ENCODE results near the gene BPGM. TPM values are rescaled to one million over a fixed set of nuclear protein-coding genes. Genes with fewer than 3 reads are reported as not detected.
A peak's percentile ranks its signal among the peaks of the same experiment; 100 is the strongest.

The BPGM gene
- total and polyA plus RNA-seq, 9 of the 15 experiments (the other 6 are each of a cell fraction or from before 2014, with no cell fraction given), result 14.1 to 46.1 (median 21.2) TPM

GRCh38 chr7:134639683-134640279 lies 6.9 kb upstream of the BPGM start (continued):
- TF ChIP-seq SMC3 (conservative IDR thresholded peaks at IDR 0.05; ENCODE audit: insufficient read depth, low read depth, low read length) (no peak), ETV6 (IDR thresholded peaks at IDR 0.05; ENCODE audit: borderline replicate concordance in 1 of 2, low read depth in 2 of 2, low read length in 1 of 2) (no peak), ETV6 (CRISPR knock-in tag; IDR thresholded peaks at IDR 0.05; ENCODE audit: borderline replicate concordance) (no peak), SPI1 (IDR thresholded peaks at IDR 0.05; ENCODE audit: borderline replicate concordance, low read depth, low read length) (no peak), HCFC1 (IDR thresholded peaks at IDR 0.05; ENCODE audit: low read depth, low read length) (no peak), HNRNPL (IDR thresholded peaks at IDR 0.05; ENCODE audit: low read depth, low read length) (no peak), POLR2A (conservative IDR thresholded peaks at IDR 0.05) (no peak), ZNF280B (CRISPR knock-in tag; IDR thresholded peaks at IDR 0.05) (no peak), DACH1 (IDR thresholded peaks at IDR 0.05; ENCODE audit: partially characterized antibody) (peak; percentile 91), ZNF253 (CRISPR knock-in tag; conservative IDR thresholded peaks at IDR 0.05) (no peak), ZNF780A (CRISPR knock-in tag; IDR thresholded peaks at IDR 0.05) (no peak), ZZZ3 (IDR thresholded peaks at IDR 0.05) (no peak), ZC3H8 (IDR thresholded peaks at IDR 0.05) (no peak), MAFG (tag; conservative IDR thresholded peaks at IDR 0.05) (no peak), ELF4 (CRISPR knock-in tag; IDR thresholded peaks at IDR 0.05) (0 out of 2 replicates have a peak, but pooled peaks have one; percentile 5), PHTF2 (CRISPR knock-in tag; IDR thresholded peaks at IDR 0.05) (no peak), CHD4 (IDR thresholded peaks at IDR 0.05; ENCODE audit: insufficient read depth, insufficient replicate concordance, low read depth, low read length, poor library complexity, severe bottlenecking) (no peak), CBX2 (IDR thresholded peaks at IDR 0.05; ENCODE audit: insufficient read depth, low read length, poor library complexity, severe bottlenecking) (no peak), HMBOX1 (IDR thresholded peaks at IDR 0.05) (peak; percentile 87), TSHZ1 (CRISPR knock-in tag; IDR thresholded peaks at IDR 0.05) (no peak), ZNF717 (CRISPR knock-in tag; IDR thresholded peaks at IDR 0.05) (no peak), MXI1 (IDR thresholded peaks at IDR 0.05; ENCODE audit: low read depth, low read length) (no peak), YY1 (IDR thresholded peaks at IDR 0.05; ENCODE audit: borderline replicate concordance in 1 of 3, control insufficient read depth in 1 of 3, extremely low read depth in 1 of 3, insufficient read depth in 3 of 3, insufficient read length in 1 of 3, insufficient replicate concordance in 2 of 3, low read depth in 1 of 3, low read length in 2 of 3) (no peak), ZEB2 (IDR thresholded peaks at IDR 0.05) (no peak)

Data from K562 (cell line).